Lung (tissue), 12 donors: ENCODE data around the gene RABEPK. TPM values are rescaled to one million over a fixed set of nuclear protein-coding genes. Genes with fewer than 3 reads are reported as not detected.
"Not testable (repeated sequence)": the region's sequence is repeated elsewhere in the genome, so short reads cannot be mapped to it uniquely, and the experiment has no call there.

Experiments used
- ATAC-seq: fragments of 200-7000 bp; cut with Tn5 transposase; one replicate; pipeline ENCODE4 v1.9.1; 2020; ENCODE audit warnings: moderate number of reproducible peaks; ENCODE audit not compliant: insufficient read depth, low FRiP score
- DNase-seq, 3 donors: peaks; one replicate each; pipeline ENCODE4 v3.0.0-alpha.2; 2013 to 2017
- H3K27ac ChIP-seq, 2 donors: one replicate each; pipeline ENCODE4 v1.5.1; 2013; ENCODE audit warnings: mild to moderate bottlenecking in 2 of 2, moderate library complexity in 2 of 2, control low read depth in 1 of 2, inconsistent platforms in 1 of 2, low read depth in 1 of 2, low read length in 1 of 2
- H3K27me3 ChIP-seq, 3 donors: one replicate each; pipeline ENCODE4 v1.5.1; 2013; ENCODE audit warnings: low read length in 2 of 3; ENCODE audit not compliant: control insufficient read depth in 3 of 3, insufficient read depth in 3 of 3
- H3K36me3 ChIP-seq, 4 donors: one replicate each; pipeline ENCODE4 v1.5.1; 2013; ENCODE audit warnings: low read length in 4 of 4, mild to moderate bottlenecking in 1 of 4, moderate library complexity in 1 of 4; ENCODE audit not compliant: control insufficient read depth in 4 of 4, insufficient read depth in 4 of 4
- H3K4me1 ChIP-seq, 5 donors: one replicate each; pipeline ENCODE4 v1.5.1; 2013; ENCODE audit warnings: low read length in 5 of 5, mild to moderate bottlenecking in 2 of 5, moderate library complexity in 1 of 5; ENCODE audit not compliant: control insufficient read depth in 5 of 5, insufficient read depth in 5 of 5
- H3K4me3 ChIP-seq: one replicate; pipeline ENCODE4 v1.5.1; 2013; ENCODE audit warnings: mild to moderate bottlenecking, control low read depth, moderate library complexity
- H3K9ac ChIP-seq, 2 donors: one replicate each; pipeline ENCODE4 v1.5.1; 2013; ENCODE audit warnings: low read length in 2 of 2, control low read depth in 1 of 2; ENCODE audit not compliant: insufficient read depth in 1 of 2
- H3K9me3 ChIP-seq, 4 donors: one replicate each; pipeline ENCODE4 v1.5.1; 2013; ENCODE audit warnings: low read length in 3 of 4, mild to moderate bottlenecking in 1 of 4, moderate library complexity in 1 of 4; ENCODE audit not compliant: control insufficient read depth in 4 of 4, insufficient read depth in 3 of 4
- WGBS, 2 donors: extraction: QIAGEN DNeasy Blood & Tissue Kit; methylation state at CpG; one replicate each; pipeline ENCODE4 v1.1.7; 2013; 5-methylcytosine and 5-hydroxymethylcytosine counted together
- polyA plus RNA-seq, 2 donors: library from polyadenylated mRNA; stranded (reverse); fragments of 200-250 nt; gene quantifications; one replicate each; pipeline ENCODE4 v1.2.1, GENCODE V29; 2013
- total RNA-seq, 2 donors: library from RNA; depleted of rRNA in 1 of 2; stranded (reverse); fragments of >200 nt in 1 of 2; gene quantifications; one replicate each; pipeline ENCODE4 v1.2.1, GENCODE V29; 2014 to 2021
- TF ChIP-seq, protein P1 (sequence below): IDR thresholded peaks from 2 replicates; pipeline ENCODE4 v1.5.1; 2012; ENCODE audit warnings: mild to moderate bottlenecking; ENCODE audit errors: control extremely low read depth, extremely low read depth
- donor health status: control.
- donor health status: control.
- donor health status: Bipolar disorder and iron deficiency.
- donor health status: healthy.
- donor health status: DM: yes; HTN: yes; CAD: no.

Gene RABEPK
- total and polyA plus RNA-seq, 4 donors, result 10.4 to 31.0 (median 17.8) TPM

DNA sequence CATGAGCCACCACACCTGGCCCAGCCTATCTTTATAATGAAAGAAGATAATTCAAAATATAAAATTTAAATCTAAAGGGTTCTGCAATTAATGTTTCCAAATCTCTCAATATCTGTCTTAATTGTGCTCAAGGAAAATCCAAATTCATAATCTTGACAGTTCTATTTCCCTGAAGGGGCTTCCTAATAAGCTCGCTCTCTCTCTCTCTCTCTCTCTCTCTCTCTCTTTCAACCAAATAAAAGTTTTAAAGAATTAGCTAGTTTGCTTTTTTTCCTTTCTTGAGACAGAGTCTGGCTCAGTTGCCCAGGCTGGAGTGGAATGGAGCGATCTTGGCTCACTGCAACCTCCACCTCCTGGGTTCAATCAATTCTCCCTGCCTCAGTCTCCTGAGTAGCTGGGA lies 43.8 kb upstream of the RABEPK start:
- H3K27ac ChIP-seq, result no peak overlapping the region
- H3K36me3 ChIP-seq, result peaks cover 6 to 17% (median 11%) of the 10 kb centered on the region in 4 donors
- TF ChIP-seq, protein P1, sequence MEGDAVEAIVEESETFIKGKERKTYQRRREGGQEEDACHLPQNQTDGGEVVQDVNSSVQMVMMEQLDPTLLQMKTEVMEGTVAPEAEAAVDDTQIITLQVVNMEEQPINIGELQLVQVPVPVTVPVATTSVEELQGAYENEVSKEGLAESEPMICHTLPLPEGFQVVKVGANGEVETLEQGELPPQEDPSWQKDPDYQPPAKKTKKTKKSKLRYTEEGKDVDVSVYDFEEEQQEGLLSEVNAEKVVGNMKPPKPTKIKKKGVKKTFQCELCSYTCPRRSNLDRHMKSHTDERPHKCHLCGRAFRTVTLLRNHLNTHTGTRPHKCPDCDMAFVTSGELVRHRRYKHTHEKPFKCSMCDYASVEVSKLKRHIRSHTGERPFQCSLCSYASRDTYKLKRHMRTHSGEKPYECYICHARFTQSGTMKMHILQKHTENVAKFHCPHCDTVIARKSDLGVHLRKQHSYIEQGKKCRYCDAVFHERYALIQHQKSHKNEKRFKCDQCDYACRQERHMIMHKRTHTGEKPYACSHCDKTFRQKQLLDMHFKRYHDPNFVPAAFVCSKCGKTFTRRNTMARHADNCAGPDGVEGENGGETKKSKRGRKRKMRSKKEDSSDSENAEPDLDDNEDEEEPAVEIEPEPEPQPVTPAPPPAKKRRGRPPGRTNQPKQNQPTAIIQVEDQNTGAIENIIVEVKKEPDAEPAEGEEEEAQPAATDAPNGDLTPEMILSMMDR, result no peak
- no peak overlapping the region for H3K9ac ChIP-seq
- no peak for DNase-seq
- H3K4me1 ChIP-seq, result peaks cover 0 to 6% (median 0%) of the 10 kb centered on the region in 5 donors
- H3K4me3 ChIP-seq, result no peak overlapping the region
- whole genome bisulfite sequencing, 2 donors, result 97 to 99% methylated on average over 2 of the region's 2 CpGs
- H3K9me3 ChIP-seq, result no peaks in the 10 kb centered on the region
- H3K27me3 ChIP-seq, result no peaks in the 10 kb centered on the region
- ATAC-seq, result no peak

DNA sequence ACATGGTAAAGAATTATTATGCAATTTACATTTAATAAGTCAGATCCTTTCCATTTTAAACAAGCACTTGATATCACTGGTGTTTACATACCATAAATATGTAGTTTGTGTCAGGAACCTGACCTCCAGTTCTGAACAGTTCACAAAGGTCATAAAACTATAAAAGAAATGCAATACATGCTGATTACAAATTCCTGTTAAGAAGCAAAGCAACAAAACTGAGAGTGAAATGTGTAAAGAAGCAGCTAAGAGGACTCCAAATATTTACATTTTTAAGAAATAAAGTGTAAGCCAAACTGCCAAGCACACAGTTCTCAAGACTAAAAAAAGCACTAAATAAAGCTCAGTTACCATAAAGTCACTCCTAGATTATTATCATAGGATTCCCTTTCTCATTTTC lies 39.6 kb upstream of the RABEPK start:
- Histone ChIP-seq H3K4me1 (peaks cover 0 to 7% (median 0%) of the 10 kb centered on the region in 5 donors), H3K27me3 (no peaks in the 10 kb centered on the region), H3K27ac (no peak overlapping the region), H3K9ac (no peak overlapping the region), H3K36me3 (peaks cover 0 to 3% (median under 1%) of the 10 kb centered on the region in 4 donors), H3K4me3 (no peak overlapping the region), H3K9me3 (no peaks in the 10 kb centered on the region)
- ATAC-seq (no peak), DNase-seq (no peak)
- TF ChIP-seq, protein P1, result no peak

DNA sequence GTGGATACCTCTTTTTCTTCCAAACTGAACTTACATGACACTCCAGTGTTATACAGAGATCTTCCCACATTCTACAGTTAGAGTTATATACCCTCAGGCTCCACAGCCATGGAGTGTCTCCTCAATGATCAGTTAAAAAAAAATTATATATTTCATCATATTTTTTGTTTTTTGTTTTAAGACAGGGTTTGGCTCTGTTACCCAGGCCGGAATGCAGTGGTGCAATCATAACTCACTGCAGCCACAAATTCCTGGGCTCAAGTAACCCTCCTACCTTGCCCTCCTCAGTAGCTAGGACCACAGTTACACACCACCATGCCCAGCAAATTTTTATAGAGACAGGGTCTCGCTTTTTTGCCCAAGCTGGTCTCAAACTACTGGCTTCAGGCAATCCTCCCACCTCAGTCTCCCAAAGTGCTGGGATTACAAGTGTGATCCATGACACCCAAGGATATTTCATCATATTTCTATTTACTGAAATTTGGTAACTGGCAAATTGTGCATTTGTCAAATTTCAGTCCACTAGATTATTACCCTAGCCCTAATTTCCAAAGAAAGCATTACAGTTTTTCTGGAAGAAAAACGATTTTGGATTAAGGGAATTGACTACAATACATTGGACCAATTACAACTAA lies 38.9 kb upstream of the RABEPK start:
- no peaks in the 10 kb centered on the region for H3K9me3 ChIP-seq
- 61 to 66% methylated on average over 3 of the region's 3 CpGs for WGBS, 2 donors
- peaks cover 0 to 3% (median under 1%) of the 10 kb centered on the region in 4 donors for H3K36me3 ChIP-seq
- peak in 1 of 3 donors; percentile 21 for DNase-seq
- no peaks in the 10 kb centered on the region for H3K27me3 ChIP-seq
- H3K9ac ChIP-seq, result no peak overlapping the region
- peaks cover 0 to 7% (median 0%) of the 10 kb centered on the region in 5 donors for H3K4me1 ChIP-seq
- H3K4me3 ChIP-seq, result no peak overlapping the region
- peak overlapping the region in 1 of 2 donors; percentile 22 for H3K27ac ChIP-seq
- no peak for ATAC-seq
- TF ChIP-seq, protein P1, result no peak

DNA sequence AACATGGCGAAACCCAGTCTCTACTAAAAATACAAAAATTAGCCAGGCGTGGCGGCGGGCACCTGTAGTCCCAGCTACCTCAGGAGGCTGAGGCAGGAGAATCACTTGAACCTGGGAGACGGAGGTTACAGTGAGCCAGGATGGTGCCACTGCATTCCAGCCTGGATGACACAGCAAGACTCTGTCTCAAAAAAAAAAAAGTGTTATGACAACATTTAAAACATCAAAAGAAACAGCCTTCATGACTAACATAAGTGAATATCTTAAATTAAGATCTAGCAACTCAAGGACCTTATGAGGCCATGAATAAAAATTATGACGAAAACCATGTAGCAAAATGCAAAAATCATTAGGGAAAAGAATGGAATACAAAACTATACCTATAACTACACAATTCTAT lies 37.5 kb upstream of the RABEPK start:
- not testable (repeated sequence) for DNase-seq, H3K9ac ChIP-seq, H3K27me3 ChIP-seq, H3K4me3 ChIP-seq, H3K4me1 ChIP-seq, H3K9me3 ChIP-seq, H3K27ac ChIP-seq, H3K36me3 ChIP-seq, ATAC-seq
- WGBS, 2 donors, result 95 to 99% methylated on average over 6 of the region's 6 CpGs
